COLO829 (cell line): ENCODE results near the gene EPN1.

Experiments
- DNase-seq: peaks from one replicate; pipeline ENCODE4 v3.0.0; 2012; ENCODE audit warnings: low spot score

The EPN1 gene

GRCh38 chr19:55660991-55661390 is 14.0 kb upstream of the EPN1 start:
- no peak for DNase-seq

- no peak for DNase-seq
Observed at GRCh38 chr19:55661826-55662225, 13.2 kb upstream of the EPN1 start.

- no peak for DNase-seq
Observed at GRCh38 chr19:55663846-55664536, 11.0 kb upstream of the EPN1 start.

GRCh38 chr19:55666343-55667005 is 8.6 kb upstream of the EPN1 start:
- no peak for DNase-seq

GRCh38 chr19:55667006-55667381 is 8.0 kb upstream of the EPN1 start:
- no peak for DNase-seq

GRCh38 chr19:55667511-55667910 is 7.5 kb upstream of the EPN1 start:
- DNase-seq, result no peak

- DNase-seq, result no peak
Observed at GRCh38 chr19:55667958-55668357, 7.1 kb upstream of the EPN1 start.

- DNase-seq, result no peak
Observed at GRCh38 chr19:55668603-55669348, 6.2 kb upstream of the EPN1 start.

GRCh38 chr19:55669418-55670279 is 5.4 kb upstream of the EPN1 start:
- no peak for DNase-seq

GRCh38 chr19:55670280-55671053 is 4.6 kb upstream of the EPN1 start:
- DNase-seq, result no peak

GRCh38 chr19:55671054-55671378 is 4.0 kb upstream of the EPN1 start:
- DNase-seq, result no peak

GRCh38 chr19:55672418-55672817 is 2.6 kb upstream of the EPN1 start:
- no peak for DNase-seq

- no peak for DNase-seq
Observed at GRCh38 chr19:55673465-55673864, 1.6 kb upstream of the EPN1 start.

- DNase-seq, result no peak
Observed at GRCh38 chr19:55673889-55674288, 1.1 kb upstream of the EPN1 start.

- no peak for DNase-seq
Observed at GRCh38 chr19:55674459-55674840, 576 bp upstream of the EPN1 start.

- DNase-seq, result no peak
Observed at GRCh38 chr19:55675661-55676354, 782 bp downstream of the EPN1 start.

- no peak for DNase-seq
Observed at GRCh38 chr19:55676383-55676782, 1.4 kb downstream of the EPN1 start.

GRCh38 chr19:55676889-55677505 is 2.0 kb downstream of the EPN1 start:
- no peak for DNase-seq

- DNase-seq, result no peak
Observed at GRCh38 chr19:55677572-55678028, 2.6 kb downstream of the EPN1 start.

GRCh38 chr19:55678121-55678671 is 3.2 kb downstream of the EPN1 start:
- DNase-seq, result no peak
